Fibroblast of mammary gland (primary cell): Measurements from ENCODE around the gene BRPF3.

Experiments used
- DNase-seq: peaks from one replicate; pipeline ENCODE4 v3.0.0-alpha.2; 2010; ENCODE audit warnings: low read depth
- H3K4me3 ChIP-seq: 2 replicates; pipeline ENCODE4 v1.5.1; 2011; ENCODE audit warnings: low read depth, mild to moderate bottlenecking, low read length, moderate library complexity; ENCODE audit not compliant: control insufficient read depth
- TF ChIP-seq, protein P1 (sequence below): conservative IDR thresholded peaks from 2 replicates; pipeline ENCODE4 v1.5.1; 2011; ENCODE audit warnings: low read depth, low read length, inconsistent platforms; ENCODE audit not compliant: control insufficient read depth, insufficient read depth

BRPF3 gene

DNA sequence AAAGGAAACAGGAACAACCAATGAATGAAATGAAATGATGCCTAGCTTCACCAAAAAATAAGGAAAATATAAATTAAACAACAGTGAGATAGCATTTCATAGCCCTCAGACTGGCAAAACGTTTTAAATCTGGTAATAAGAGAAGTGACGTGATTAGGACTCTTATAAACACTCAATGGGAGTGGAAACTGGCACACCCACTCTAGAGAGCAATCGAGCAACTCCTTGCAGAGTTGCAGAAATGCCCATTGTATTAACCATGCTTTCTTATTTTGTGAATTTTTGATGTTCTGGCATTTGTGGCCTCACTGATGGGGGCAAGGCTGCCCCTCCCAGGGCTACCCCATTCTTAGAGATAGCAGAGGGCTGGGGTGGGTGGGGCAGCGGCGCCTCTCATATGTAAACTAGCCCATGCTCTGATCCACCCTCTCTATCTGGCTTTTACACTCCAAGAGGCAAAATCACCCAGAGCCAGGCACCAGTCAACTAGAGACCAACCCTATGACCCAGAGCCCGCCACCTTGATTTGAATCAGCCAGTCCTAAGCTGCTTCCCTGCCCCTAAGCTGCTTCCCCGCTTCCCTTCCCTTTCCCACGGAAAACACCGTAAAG lies 67.0 kb downstream of the BRPF3 start:
- TF ChIP-seq, protein P1, sequence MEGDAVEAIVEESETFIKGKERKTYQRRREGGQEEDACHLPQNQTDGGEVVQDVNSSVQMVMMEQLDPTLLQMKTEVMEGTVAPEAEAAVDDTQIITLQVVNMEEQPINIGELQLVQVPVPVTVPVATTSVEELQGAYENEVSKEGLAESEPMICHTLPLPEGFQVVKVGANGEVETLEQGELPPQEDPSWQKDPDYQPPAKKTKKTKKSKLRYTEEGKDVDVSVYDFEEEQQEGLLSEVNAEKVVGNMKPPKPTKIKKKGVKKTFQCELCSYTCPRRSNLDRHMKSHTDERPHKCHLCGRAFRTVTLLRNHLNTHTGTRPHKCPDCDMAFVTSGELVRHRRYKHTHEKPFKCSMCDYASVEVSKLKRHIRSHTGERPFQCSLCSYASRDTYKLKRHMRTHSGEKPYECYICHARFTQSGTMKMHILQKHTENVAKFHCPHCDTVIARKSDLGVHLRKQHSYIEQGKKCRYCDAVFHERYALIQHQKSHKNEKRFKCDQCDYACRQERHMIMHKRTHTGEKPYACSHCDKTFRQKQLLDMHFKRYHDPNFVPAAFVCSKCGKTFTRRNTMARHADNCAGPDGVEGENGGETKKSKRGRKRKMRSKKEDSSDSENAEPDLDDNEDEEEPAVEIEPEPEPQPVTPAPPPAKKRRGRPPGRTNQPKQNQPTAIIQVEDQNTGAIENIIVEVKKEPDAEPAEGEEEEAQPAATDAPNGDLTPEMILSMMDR: no peak
- H3K4me3 ChIP-seq: no peak overlapping the region
- DNase-seq: no peak

DNA sequence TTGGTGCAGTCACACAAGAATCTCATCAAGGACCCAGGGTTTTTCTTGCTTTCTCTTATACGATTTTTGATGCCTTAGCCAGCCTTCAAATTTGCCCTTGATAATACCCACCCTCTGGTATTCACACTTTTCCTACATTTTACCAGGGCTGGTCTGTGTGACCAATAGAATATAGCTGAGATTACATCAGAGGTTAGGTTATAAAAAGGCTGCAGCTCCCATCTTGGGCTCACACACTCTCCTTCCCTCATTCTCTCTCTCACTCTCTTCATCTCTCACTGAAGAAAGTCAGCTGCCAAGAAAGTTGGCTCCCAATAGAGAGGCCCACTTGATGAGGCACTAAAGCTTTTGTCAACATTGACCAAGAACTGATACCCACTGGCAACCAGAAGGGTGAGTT lies 69.2 kb downstream of the BRPF3 start:
- no peak overlapping the region for H3K4me3 ChIP-seq
- TF ChIP-seq, protein P1: no peak

DNA sequence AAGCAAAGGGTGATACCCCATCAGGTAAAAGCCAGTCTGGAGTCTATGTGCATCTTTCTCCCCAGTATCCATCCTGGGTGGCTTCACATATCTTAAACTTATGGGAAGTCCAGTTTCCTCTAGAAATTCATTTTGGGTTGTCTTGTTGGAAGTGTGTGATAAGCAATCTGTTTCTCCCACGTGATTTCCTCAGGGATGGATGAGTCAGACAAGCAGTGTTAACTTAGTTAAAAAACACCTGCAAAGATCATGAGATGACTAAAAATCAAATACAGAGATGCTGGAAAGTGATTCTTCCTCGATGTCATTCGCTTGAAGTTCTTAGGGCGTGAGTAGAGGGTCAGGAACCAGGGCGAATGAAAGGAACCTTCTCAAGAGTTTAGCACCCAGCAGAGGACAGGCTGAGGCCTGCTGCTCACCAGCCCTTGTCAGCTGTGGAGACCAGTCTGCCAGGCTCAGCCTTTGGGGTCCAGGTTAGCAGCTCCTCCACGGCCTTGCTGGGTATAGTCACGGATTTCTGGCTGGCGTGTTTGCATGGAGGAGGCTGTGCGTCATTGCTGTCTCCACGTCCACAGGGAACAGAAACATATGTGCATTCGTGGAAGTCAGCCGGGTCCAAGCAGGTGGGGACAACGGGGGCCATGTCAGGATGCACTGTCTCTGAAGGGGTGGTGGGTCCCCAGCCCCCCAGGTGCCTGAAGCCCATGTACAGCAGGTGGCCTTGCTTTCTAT lies 70.5 kb downstream of the BRPF3 start:
- TF ChIP-seq, protein P1: no peak
- H3K4me3 ChIP-seq: no peak overlapping the region
- DNase-seq: no peak

More for the DNA sequence above, 69.2 kb downstream of the BRPF3 start:
- DNase-seq: no peak

DNA sequence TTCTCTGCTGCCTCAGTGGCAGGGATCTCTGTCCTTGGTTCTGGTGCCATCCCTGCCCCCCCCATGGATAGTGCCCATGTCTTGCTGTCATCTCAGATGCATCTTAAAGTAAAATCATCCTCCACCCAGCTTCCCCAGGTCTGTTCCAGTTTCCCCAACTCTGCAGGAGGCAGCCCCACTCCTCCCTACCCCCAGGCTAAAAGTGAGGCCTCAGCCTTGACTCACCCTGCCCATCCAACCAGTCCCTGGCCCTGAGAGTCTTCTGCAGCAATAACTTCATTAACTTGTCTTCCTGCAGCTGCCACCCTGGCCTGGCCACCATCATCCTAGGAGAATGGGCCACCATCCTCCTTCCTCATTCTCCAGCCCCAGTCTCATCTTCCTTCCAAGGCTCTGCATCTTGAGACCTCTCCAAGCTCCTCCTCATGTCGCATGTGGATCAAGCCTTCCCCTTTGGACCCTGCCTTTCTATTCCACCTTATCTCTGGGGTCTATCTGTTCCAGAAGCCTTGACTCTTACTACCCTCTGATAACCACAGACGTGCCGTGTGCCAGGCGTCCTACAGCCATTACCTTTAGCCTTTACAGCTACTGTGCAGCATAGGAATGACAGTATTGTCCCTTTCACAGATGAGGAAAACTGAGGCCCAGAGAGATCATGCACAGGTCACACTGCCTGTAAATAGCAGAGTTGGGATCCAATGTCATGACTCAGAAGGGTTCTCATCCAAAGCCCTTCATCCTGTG lies 71.4 kb downstream of the BRPF3 start:
- no peak for DNase-seq
- TF ChIP-seq, protein P1: no peak
- H3K4me3 ChIP-seq: no peak overlapping the region

DNA sequence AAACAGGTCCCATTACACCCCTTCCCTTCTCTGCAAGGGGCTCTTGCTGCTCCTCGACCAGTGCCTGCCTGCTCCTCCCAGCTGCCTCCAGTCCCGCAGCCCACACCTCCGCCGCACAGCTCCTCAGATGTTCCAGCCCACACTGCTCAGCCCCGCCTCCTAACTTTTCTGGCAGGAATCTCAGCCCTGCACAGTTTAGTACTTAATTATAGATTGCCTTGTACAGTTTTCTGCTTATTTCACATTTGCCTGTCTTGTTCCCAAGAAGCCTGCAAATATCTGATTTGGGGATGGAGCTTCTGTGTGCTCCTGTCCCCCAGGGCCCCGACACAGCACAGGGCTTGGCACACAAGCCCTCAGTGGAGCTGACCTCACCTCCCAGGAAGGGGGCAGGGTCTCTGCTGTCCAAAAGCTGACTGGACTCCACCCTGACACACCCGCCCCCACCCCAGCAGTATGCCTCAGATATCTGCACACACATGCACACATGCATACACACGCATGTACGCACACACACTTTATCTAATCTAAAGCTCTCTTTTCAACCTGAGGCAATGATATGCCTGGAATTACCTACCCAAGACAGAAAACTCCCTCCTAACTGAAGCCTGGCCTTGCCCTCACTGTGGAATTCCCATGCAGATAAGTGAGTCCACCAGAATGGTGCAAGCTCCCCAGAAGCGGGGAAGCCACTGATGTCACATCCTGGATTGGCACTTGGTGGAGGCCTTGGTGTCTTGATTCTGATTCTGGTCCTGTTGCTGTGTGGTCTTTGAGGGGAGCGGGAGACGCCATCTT lies 72.1 kb downstream of the BRPF3 start:
- DNase-seq: peak; percentile 17
- no peak overlapping the region for H3K4me3 ChIP-seq
- TF ChIP-seq, protein P1: no peak
